ENCODE data around the gene STX10. TPM values are rescaled to one million over a fixed set of nuclear protein-coding genes. Genes with fewer than 3 reads are reported as not detected.
A peak's percentile ranks its signal among the peaks of the same experiment; 100 is the strongest.

The STX10 gene
- total and polyA plus RNA-seq, 2 of the 4 experiments (the other 2 are of a cell fraction), result 64.9 to 82.0 TPM

DNA sequence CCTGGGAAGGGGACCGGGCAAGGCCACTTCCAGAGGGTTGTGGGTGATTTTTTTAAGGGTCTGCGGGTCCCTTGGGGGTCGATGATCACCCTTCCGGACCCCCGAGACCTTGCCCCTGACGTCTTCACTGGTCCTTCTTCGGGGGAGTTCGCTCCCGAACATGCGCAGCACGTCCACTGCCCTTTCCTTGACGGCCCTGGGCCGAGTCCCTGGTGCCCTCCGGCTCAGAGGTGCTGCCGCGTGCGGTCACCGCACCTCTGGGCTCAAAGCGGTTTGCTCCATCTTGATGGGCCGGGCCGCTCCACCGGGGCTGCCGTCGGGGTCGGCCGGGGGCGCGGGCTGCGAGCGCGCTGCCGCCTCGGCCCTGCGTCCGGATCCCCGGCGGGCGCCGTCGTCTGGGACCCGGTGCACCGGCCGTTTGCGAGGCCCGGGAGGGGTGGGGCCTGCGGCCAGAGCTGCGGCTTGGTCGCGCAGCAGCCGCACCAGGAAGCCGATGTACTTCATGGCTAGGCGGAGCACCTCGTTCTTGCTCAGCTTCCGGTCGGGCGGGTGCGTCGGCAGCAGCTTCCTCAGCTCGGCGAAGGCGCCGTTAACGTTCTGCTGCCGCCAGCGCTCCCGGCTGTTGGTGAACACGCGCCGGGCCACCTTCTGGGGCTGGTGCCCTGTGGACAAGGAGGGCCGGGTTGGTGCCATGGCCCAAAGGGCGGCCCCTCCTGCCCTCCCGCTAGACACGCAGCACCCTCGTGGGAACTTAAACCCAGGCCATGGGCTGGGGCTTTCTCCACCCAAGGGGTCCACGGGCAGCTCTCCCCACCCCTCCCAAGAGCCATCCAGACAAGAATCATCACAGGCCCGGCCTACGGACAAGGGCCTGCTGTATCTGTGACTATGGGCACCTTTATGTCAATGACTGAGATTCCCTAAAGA, 50.8 kb downstream of the STX10 start:
- Histone ChIP-seq H2BK120ac (ENCODE audit: low read depth, low read length) (no peak overlapping the region), H3K9me3 (ENCODE audit: control insufficient read depth, insufficient read depth, low read length) (no peaks in the 10 kb centered on the region), H3K79me1 (ENCODE audit: low read depth in 1 of 2, low read length in 2 of 2) (peaks cover 0 to 17% of the 10 kb centered on the region in 2 experiments; a peak in 1 of 4 replicates), H4K91ac (ENCODE audit: insufficient read depth, low read depth, low read length) (no peak overlapping the region), H3K4me3 (ENCODE audit: insufficient read depth, low read depth, low read length) (no peak overlapping the region), H3K27ac (ENCODE audit: insufficient read depth, low read length) (no peak overlapping the region), H3K27me3 (ENCODE audit: control insufficient read depth, insufficient read depth, low read length) (no peaks in the 10 kb centered on the region), H3K4me1 (ENCODE audit: control insufficient read depth, insufficient read depth, low read length) (peaks cover 12% of the 10 kb centered on the region), H2BK5ac (ENCODE audit: low read depth, low read length, poor library complexity, severe bottlenecking) (no peak overlapping the region), H3K23ac (ENCODE audit: low read depth, low read length) (no peak overlapping the region), H2AFZ (replicated peaks; ENCODE audit: low read length, poor library complexity) (peak overlapping the region; percentile 9), H3K4me2 (ENCODE audit: low read depth, low read length) (no peak overlapping the region), H3K9ac (ENCODE audit: low read depth, low read length) (no peak overlapping the region), H4K8ac (ENCODE audit: low read depth in 2 of 2, low read length in 2 of 2) (no peak overlapping the region), H3K9me1 (ENCODE audit: insufficient read depth, low read length) (0 out of 2 replicates have a peak, but pooled peaks cover 4% of the 10 kb centered on the region), H4K5ac (ENCODE audit: low read depth, low read length) (no peak overlapping the region), H3K56ac (ENCODE audit: extremely low read depth, insufficient read depth, low read length) (no peak overlapping the region), H2AK5ac (ENCODE audit: low read depth, low read length) (no peak overlapping the region), H3K14ac (replicated peaks; ENCODE audit: low read depth, low read length) (no peak overlapping the region), H2BK15ac (ENCODE audit: low read depth, low read length) (no peak overlapping the region), H3K36me3 (ENCODE audit: control insufficient read depth, insufficient read depth, low read length) (peaks cover 6% of the 10 kb centered on the region; the same call in 1 of the 2 replicates), H2BK20ac (ENCODE audit: low read depth, low read length) (no peak overlapping the region), H2AK9ac (replicated peaks; ENCODE audit: low read depth, low read length, poor library complexity) (peak overlapping the region; percentile 50), H3K18ac (ENCODE audit: low read depth, low read length) (no peak overlapping the region), H4K20me1 (ENCODE audit: insufficient read depth, low read length) (no peaks in the 10 kb centered on the region; the same call in 1 of the 2 replicates), H3K4ac (ENCODE audit: low read depth, low read length) (no peak overlapping the region)
- ChIA-PET CTCF (no interaction called here), POLR2A (ENCODE audit: unreplicated experiment) (no interaction called here)
- no peak for ATAC-seq (ENCODE audit: low read depth)
- BruUV-seq (replicated peaks), result no TSS peak
- in situ Hi-C loops (cut with MboI; ENCODE audit: low sequenced_read_pairs), result no loop called here
- 56% methylated on average over 28 of the region's 77 CpGs; no CpG with 5 or more reads in 1 of the 2 experiments for WGBS, 2 experiments (ENCODE audit: extremely low coverage in 2 of 2, insufficient read length in 1 of 2)
- dilution Hi-C loops (cut with HindIII; ENCODE audit: low sequenced_read_pairs, unreplicated experiment), result no loop called here
- DNase-seq, result no peak
- intact Hi-C loops (cut with micrococcal nuclease), result no loop called here
- TF ChIP-seq FOS (IDR thresholded peaks at IDR 0.05; ENCODE audit: low read depth, low read length) (no peak), MAFK (IDR thresholded peaks at IDR 0.05; ENCODE audit: low read depth, low read length) (no peak), RFX5 (IDR thresholded peaks at IDR 0.05; ENCODE audit: low read depth, low read length) (no peak), BHLHE40 (IDR thresholded peaks at IDR 0.05; ENCODE audit: low read depth, low read length) (no peak), ELK1 (IDR thresholded peaks at IDR 0.05; ENCODE audit: borderline replicate concordance, low read depth, low read length) (no peak), RAD21 (IDR thresholded peaks at IDR 0.05; ENCODE audit: low read length) (no peak), POLR2A (IDR thresholded peaks at IDR 0.05; ENCODE audit: low read depth, low read length) (no peak), USF2 (IDR thresholded peaks at IDR 0.05; ENCODE audit: low read depth, low read length) (no peak), NFE2L2 (IDR thresholded peaks at IDR 0.05; ENCODE audit: low read depth, low read length) (no peak), MXI1 (IDR thresholded peaks at IDR 0.05; ENCODE audit: borderline replicate concordance, low read depth, low read length) (no peak)

Measured in IMR-90 (cell line).